Fibroblast of villous mesenchyme (primary cell): Measurements from ENCODE around the gene CRYGD. TPM values are rescaled to one million over a fixed set of nuclear protein-coding genes. Genes with fewer than 3 reads are reported as not detected.
A peak's percentile ranks its signal among the peaks of the same experiment; 100 is the strongest.
"Not testable (repeated sequence)": the region's sequence is repeated elsewhere in the genome, so short reads cannot be mapped to it uniquely, and the experiment has no call there.

Experiments used
- DNase-seq: peaks from one replicate; pipeline ENCODE4 v3.0.0-alpha.2; 2010; ENCODE audit warnings: low read depth
- H3K4me3 ChIP-seq: 2 replicates; pipeline ENCODE4 v1.5.1; 2011; ENCODE audit warnings: low read depth, mild to moderate bottlenecking, low read length
- CTCF ChIP-seq: IDR thresholded peaks from 2 replicates; pipeline ENCODE4 v1.5.1; 2012; ENCODE audit warnings: low read depth, mild to moderate bottlenecking, low read length; ENCODE audit not compliant: insufficient read depth
- total RNA-seq: library from RNA; depleted of rRNA; stranded (reverse); fragments of >200 nt; gene quantifications from 2 replicates; pipeline ENCODE4 v1.2.3, GENCODE V29; 2012

CRYGD gene
- total RNA-seq, 1 donor = not detected

- no peak for DNase-seq
- no peak for TF ChIP-seq CTCF
- H3K4me3 ChIP-seq = no peak overlapping the region
Measured at GRCh38 chr2:208112969-208113368, 11.4 kb downstream of the CRYGD start.

- DNase-seq = not testable (repeated sequence)
Measured at GRCh38 chr2:208112273-208112745, 12.0 kb downstream of the CRYGD start.

GRCh38 chr2:208103616-208104015, 20.7 kb downstream of the CRYGD start:
- TF ChIP-seq CTCF = no peak
- DNase-seq = no peak
- no peak overlapping the region for H3K4me3 ChIP-seq

More at GRCh38 chr2:208112273-208112745, 12.0 kb downstream of the CRYGD start:
- not testable (repeated sequence) for H3K4me3 ChIP-seq

GRCh38 chr2:208101716-208102631, 22.4 kb downstream of the CRYGD start:
- DNase-seq = peak; percentile 30

GRCh38 chr2:208099682-208100470, 24.4 kb downstream of the CRYGD start:
- no peak for TF ChIP-seq CTCF
- DNase-seq = no peak
- no peak overlapping the region for H3K4me3 ChIP-seq

More at GRCh38 chr2:208101716-208102631, 22.4 kb downstream of the CRYGD start:
- peak; percentile 32 for TF ChIP-seq CTCF
- H3K4me3 ChIP-seq = no peak overlapping the region

- DNase-seq, H3K4me3 ChIP-seq: not testable (repeated sequence)
Measured at GRCh38 chr2:208098701-208099100, 25.6 kb downstream of the CRYGD start.

- H3K4me3 ChIP-seq = no peak overlapping the region
- DNase-seq = no peak
- no peak for TF ChIP-seq CTCF
Measured at GRCh38 chr2:208098267-208098666, 26.1 kb downstream of the CRYGD start.
